Ascending aorta (tissue), 2 donors: Measurements from ENCODE around the gene TAS2R16. TPM values are rescaled to one million over a fixed set of nuclear protein-coding genes. Genes with fewer than 3 reads are reported as not detected.

ENCODE experiments used
- DNase-seq, 2 donors: peaks; one replicate each; pipeline ENCODE4 v3.0.0-alpha.2; 2019; ENCODE audit warnings: low spot score in 2 of 2
- H3K27ac ChIP-seq, 2 donors: fragments of 200-600 bp; sonication (generic); one replicate each; pipeline ENCODE4 v1.5.1; 2016 to 2017; ENCODE audit warnings: mild to moderate bottlenecking in 1 of 2
- H3K27me3 ChIP-seq: fragments of 200-600 bp; sonication (generic); one replicate; pipeline ENCODE4 v1.5.1; 2017
- H3K36me3 ChIP-seq, 2 donors: fragments of 200-600 bp; sonication (generic); one replicate each; pipeline ENCODE4 v1.5.1; 2016
- H3K4me1 ChIP-seq, 2 donors: fragments of 200-600 bp; sonication (generic); one replicate each; pipeline ENCODE4 v1.5.1; 2016 to 2017; ENCODE audit warnings: mild to moderate bottlenecking in 1 of 2
- H3K4me3 ChIP-seq, 2 donors: fragments of 200-600 bp; sonication (generic); one replicate each; pipeline ENCODE4 v1.5.1; 2016 to 2017; ENCODE audit warnings: mild to moderate bottlenecking in 1 of 2
- H3K9me3 ChIP-seq, 2 donors: fragments of 200-600 bp; sonication (generic); one replicate each; pipeline ENCODE4 v1.5.1; 2016
- intact Hi-C: fragments of 100-400 bp; cut with DNase I; formaldehyde crosslinking; loops from one replicate; pipeline ENCODE4 v1.15.1; 2023
- total RNA-seq: library from RNA; depleted of rRNA; stranded (reverse); fragments of >200 nt; gene quantifications from one replicate; pipeline ENCODE4 v1.1.0, GENCODE V29; 2016
- TF ChIP-seq, protein P1 (sequence below), 3 experiments: fragments of 200-600 bp in 2 of 3; fragments of 450-650 bp in 1 of 3; sonication (generic) in 2 of 3; IDR thresholded peaks; one replicate each; pipeline ENCODE4 v1.5.1; 2016 to 2019; ENCODE audit warnings: antibody characterized with exemption in 3 of 3, mild to moderate bottlenecking in 1 of 3, moderate library complexity in 1 of 3

Gene TAS2R16
- total RNA-seq, result not detected

DNA sequence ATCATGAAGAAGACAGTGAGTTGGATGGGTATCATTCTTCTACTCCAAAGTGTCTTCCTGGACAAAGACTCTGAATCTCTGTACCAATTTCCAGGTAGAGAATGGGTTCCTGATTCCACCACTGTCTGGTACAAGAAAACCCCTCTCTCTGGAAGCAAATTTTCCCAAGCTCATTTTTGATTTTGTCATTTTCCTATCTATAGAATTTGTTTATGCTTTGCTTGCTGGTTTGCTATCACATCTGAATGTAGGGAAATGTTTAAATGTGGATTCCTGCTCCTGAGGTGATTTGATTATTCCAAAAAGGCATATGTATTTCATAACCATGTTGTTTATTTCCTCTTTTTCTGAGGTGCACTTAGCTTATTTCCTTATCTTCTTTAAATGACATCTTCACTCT lies at the start of gene TAS2R16:
Gene TAS2R16 (minus strand): TSS at position 101 of the 400 bp plus-strand sequence. CDS start 66 bp downstream, at position 35.
- TF ChIP-seq, protein P1, sequence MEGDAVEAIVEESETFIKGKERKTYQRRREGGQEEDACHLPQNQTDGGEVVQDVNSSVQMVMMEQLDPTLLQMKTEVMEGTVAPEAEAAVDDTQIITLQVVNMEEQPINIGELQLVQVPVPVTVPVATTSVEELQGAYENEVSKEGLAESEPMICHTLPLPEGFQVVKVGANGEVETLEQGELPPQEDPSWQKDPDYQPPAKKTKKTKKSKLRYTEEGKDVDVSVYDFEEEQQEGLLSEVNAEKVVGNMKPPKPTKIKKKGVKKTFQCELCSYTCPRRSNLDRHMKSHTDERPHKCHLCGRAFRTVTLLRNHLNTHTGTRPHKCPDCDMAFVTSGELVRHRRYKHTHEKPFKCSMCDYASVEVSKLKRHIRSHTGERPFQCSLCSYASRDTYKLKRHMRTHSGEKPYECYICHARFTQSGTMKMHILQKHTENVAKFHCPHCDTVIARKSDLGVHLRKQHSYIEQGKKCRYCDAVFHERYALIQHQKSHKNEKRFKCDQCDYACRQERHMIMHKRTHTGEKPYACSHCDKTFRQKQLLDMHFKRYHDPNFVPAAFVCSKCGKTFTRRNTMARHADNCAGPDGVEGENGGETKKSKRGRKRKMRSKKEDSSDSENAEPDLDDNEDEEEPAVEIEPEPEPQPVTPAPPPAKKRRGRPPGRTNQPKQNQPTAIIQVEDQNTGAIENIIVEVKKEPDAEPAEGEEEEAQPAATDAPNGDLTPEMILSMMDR (IDR thresholded peaks at IDR 0.05), result no peak
- DNase-seq, result no peak
- intact Hi-C loops, result no loop called here
- Histone ChIP-seq H3K27ac (no peak within 1 kb of the TSS), H3K4me3 (no peak within 1 kb of the TSS), H3K9me3 (no peaks in the 10 kb centered on the region), H3K36me3 (no peaks in the 10 kb centered on the region), H3K27me3 (no peaks in the 10 kb centered on the region), H3K4me1 (no peaks in the 10 kb centered on the region)

DNA sequence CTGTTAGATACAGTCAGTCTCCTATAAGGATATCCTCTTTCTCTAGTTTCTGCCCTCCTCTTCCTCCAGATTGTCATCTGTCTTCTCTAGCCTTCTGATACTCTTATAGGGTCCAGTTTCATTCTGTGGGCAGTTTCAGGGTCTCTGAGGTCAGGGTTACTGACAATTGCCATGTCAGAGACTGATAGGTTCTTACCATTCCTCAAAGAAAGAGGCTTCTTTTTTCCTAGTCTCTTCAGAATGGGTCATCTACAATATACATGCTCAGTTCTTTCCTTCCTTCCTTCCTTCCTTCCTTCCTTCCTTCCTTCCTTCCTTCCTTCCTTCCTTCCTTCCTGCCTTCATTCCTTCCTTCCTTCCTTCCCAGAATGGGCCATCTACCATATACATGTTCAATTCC lies 48.1 kb upstream of the TAS2R16 start:
- no peak overlapping the region for H3K27ac ChIP-seq
- TF ChIP-seq, protein P1 (IDR thresholded peaks at IDR 0.05), result no peak
- H3K9me3 ChIP-seq, result peaks cover under 1 to 8% of the 10 kb centered on the region in 2 donors
- no peak overlapping the region for H3K4me3 ChIP-seq
- no peaks in the 10 kb centered on the region for H3K27me3 ChIP-seq
- no peak for DNase-seq
- intact Hi-C loops, result no loop called here
- no peaks in the 10 kb centered on the region for H3K36me3 ChIP-seq
- H3K4me1 ChIP-seq, result no peaks in the 10 kb centered on the region

- no peak overlapping the region for H3K4me3 ChIP-seq
- no peaks in the 10 kb centered on the region for H3K27me3 ChIP-seq
- intact Hi-C loops, result no loop called here
- H3K4me1 ChIP-seq, result no peaks in the 10 kb centered on the region
- no peak for DNase-seq
- no peak overlapping the region for H3K27ac ChIP-seq
- no peaks in the 10 kb centered on the region for H3K36me3 ChIP-seq
- TF ChIP-seq, protein P1 (IDR thresholded peaks at IDR 0.05), result no peak
- H3K9me3 ChIP-seq, result no peaks in the 10 kb centered on the region
Measured at GRCh38 chr7:123041101-123041500, 45.6 kb upstream of the TAS2R16 start.

- H3K4me3 ChIP-seq, result no peak overlapping the region
- TF ChIP-seq, protein P1 (IDR thresholded peaks at IDR 0.05), result no peak
- no peaks in the 10 kb centered on the region for H3K36me3 ChIP-seq
Measured at GRCh38 chr7:123039269-123039668, 43.8 kb upstream of the TAS2R16 start.

GRCh38 chr7:123034106-123034505 lies 38.6 kb upstream of the TAS2R16 start:
- H3K27me3 ChIP-seq, result no peaks in the 10 kb centered on the region
- peaks cover 0 to 3% of the 10 kb centered on the region in 2 donors for H3K9me3 ChIP-seq
- no peak for DNase-seq
- no peaks in the 10 kb centered on the region for H3K4me1 ChIP-seq
- no peak overlapping the region for H3K27ac ChIP-seq
- H3K36me3 ChIP-seq, result no peaks in the 10 kb centered on the region
- intact Hi-C loops, result no loop called here
- H3K4me3 ChIP-seq, result no peak overlapping the region
- TF ChIP-seq, protein P1 (IDR thresholded peaks at IDR 0.05), result no peak

More at GRCh38 chr7:123039269-123039668, 43.8 kb upstream of the TAS2R16 start:
- DNase-seq, result no peak
- Histone ChIP-seq H3K4me1 (no peaks in the 10 kb centered on the region), H3K27me3 (no peaks in the 10 kb centered on the region), H3K9me3 (peaks cover 0 to 3% of the 10 kb centered on the region in 2 donors), H3K27ac (no peak overlapping the region)
- intact Hi-C loops, result no loop called here

DNA sequence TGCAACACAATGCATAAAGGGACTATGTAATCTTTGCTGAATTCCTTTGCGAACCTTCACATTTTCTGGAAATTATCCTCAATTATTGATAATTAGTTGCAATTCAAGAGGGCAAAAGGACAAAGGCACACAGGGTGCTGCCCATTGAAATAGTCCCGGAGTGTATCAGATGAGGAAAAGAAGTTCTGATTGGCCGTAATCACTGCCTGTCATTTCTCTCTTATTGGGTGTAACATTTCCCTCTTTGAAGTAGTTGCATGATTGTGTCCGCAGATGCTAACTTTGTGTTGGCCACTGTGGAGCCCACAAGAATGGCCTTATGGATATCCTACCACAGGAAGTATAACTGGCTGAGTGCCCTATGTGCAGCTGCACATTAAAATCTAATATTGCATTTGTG lies 35.1 kb upstream of the TAS2R16 start:
- Histone ChIP-seq H3K27ac (no peak overlapping the region), H3K4me3 (no peak overlapping the region), H3K4me1 (no peaks in the 10 kb centered on the region), H3K9me3 (peaks cover 0 to 3% of the 10 kb centered on the region in 2 donors), H3K36me3 (no peaks in the 10 kb centered on the region), H3K27me3 (no peaks in the 10 kb centered on the region)
- TF ChIP-seq, protein P1 (IDR thresholded peaks at IDR 0.05), result no peak
- intact Hi-C loops, result no loop called here
- no peak for DNase-seq
